Thyroid gland (tissue), 4 donors: ENCODE results near the gene LMBRD1. TPM values are rescaled to one million over a fixed set of nuclear protein-coding genes. Genes with fewer than 3 reads are reported as not detected.

Experiments used
- DNase-seq, 2 donors: peaks; one replicate each; pipeline ENCODE4 v3.0.0-alpha.2; 2019
- H3K27ac ChIP-seq, 3 donors: fragments of 200-600 bp; sonication (generic); 1 replicate in 2 of 3; 2 replicates in 1 of 3; pipeline ENCODE4 v1.5.1; 2016 to 2019; ENCODE audit warnings: mild to moderate bottlenecking in 1 of 3, moderate library complexity in 1 of 3
- H3K27me3 ChIP-seq: fragments of 200-600 bp; sonication (generic); one replicate; pipeline ENCODE4 v1.5.1; 2019
- H3K36me3 ChIP-seq, 2 donors: fragments of 200-600 bp; sonication (generic); one replicate each; pipeline ENCODE4 v1.5.1; 2016 to 2019
- H3K4me1 ChIP-seq, 2 donors: fragments of 200-600 bp; sonication (generic); one replicate each; pipeline ENCODE4 v1.5.1; 2017 to 2019
- H3K4me3 ChIP-seq, 3 donors: fragments of 200-600 bp; sonication (generic); replicated peaks in 1 of 3; 1 replicate in 2 of 3; 2 replicates in 1 of 3; pipeline ENCODE4 v1.5.1; 2016; ENCODE audit warnings: mild to moderate bottlenecking in 1 of 3
- H3K9me3 ChIP-seq: fragments of 200-600 bp; sonication (generic); one replicate; pipeline ENCODE4 v1.5.1; 2017
- POLR2A ChIP-seq, 2 donors: fragments of 450-650 bp; IDR thresholded peaks; one replicate each; pipeline ENCODE4 v1.6.1; 2017; ENCODE audit warnings: antibody characterized with exemption in 2 of 2, mild to moderate bottlenecking in 2 of 2, moderate library complexity in 1 of 2
- WGBS, 2 donors: methylation state at CpG; one replicate each; pipeline ENCODE4 v1.1.5; 2017; 5-methylcytosine and 5-hydroxymethylcytosine counted together
- intact Hi-C: fragments of 100-400 bp; cut with DNase I; formaldehyde crosslinking; loops from one replicate; pipeline ENCODE4 v1.15.1; 2023
- total RNA-seq, 4 donors: library from RNA; depleted of rRNA; stranded (reverse); fragments of >200 nt; gene quantifications; one replicate each; pipeline ENCODE4 v1.2.3, GENCODE V29; 2016
- TF ChIP-seq, protein P1 (sequence below), 6 experiments: fragments of 200-600 bp in 3 of 6; fragments of 450-650 bp in 3 of 6; sonication (generic) in 3 of 6; IDR thresholded peaks; one replicate each; pipeline ENCODE4 v1.5.1; 2016 to 2019; ENCODE audit warnings: antibody characterized with exemption in 6 of 6, mild to moderate bottlenecking in 2 of 6, inconsistent platforms in 1 of 6, moderate library complexity in 1 of 6

The LMBRD1 gene
- 100 to 1,000 TPM; 113 to 140 (median 124) TPM for total RNA-seq

DNA sequence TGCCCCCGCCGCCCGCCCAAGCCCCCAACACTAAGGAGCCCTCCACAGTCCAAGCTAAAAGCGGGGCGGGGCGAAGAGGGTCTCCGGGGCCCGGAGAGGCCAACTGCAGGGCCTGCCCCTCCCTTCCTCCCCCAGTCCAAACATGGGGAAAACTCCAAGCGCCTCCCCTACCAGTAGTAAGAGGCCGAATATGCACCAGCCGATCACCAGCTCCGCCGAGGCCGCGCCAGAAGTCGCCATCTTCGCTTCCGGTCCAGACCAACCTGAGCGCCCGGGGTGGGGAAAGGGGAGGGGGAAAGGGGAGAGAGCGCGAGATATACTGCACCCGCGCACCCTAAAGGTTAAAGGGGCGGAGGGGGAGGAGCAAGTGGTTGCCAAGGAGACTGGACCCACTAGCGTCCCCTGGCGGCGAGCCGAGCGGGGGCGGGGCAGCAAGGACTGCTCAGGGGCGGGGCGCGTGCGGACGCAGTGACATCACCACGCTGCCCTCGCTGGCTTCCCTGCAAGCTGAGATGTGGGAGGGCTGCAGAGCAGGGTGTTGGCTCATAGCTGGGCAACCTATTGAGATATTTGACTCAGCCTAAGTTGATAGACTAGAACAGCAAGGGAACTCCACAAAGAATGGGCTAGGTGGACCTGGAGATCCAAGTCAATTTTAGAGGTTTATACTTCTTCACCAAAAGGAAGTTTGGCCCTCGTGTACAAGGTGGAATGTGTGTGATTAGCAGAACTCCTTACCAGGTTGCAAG, at the start of gene LMBRD1:
TSS of gene LMBRD1 (minus strand) at position 369 of the 749 bp plus-strand sequence. CDS start at position 240, 129 bp downstream.
- H3K4me1 ChIP-seq: peaks cover 3 to 12% of the 10 kb centered on the region in 2 donors
- peak; percentile 98 for DNase-seq
- H3K36me3 ChIP-seq: no peaks in the 10 kb centered on the region
- peak within 1 kb of the TSS; percentile 59 to 99 (median 69) for H3K4me3 ChIP-seq
- H3K27me3 ChIP-seq: no peaks in the 10 kb centered on the region
- no peaks in the 10 kb centered on the region for H3K9me3 ChIP-seq
- H3K27ac ChIP-seq: peak within 1 kb of the TSS; percentile 94 to 98 (median 96)
- peak in 1 of 2 donors; percentile 56 for TF ChIP-seq POLR2A (IDR thresholded peaks at IDR 0.05)
- TF ChIP-seq, protein P1, sequence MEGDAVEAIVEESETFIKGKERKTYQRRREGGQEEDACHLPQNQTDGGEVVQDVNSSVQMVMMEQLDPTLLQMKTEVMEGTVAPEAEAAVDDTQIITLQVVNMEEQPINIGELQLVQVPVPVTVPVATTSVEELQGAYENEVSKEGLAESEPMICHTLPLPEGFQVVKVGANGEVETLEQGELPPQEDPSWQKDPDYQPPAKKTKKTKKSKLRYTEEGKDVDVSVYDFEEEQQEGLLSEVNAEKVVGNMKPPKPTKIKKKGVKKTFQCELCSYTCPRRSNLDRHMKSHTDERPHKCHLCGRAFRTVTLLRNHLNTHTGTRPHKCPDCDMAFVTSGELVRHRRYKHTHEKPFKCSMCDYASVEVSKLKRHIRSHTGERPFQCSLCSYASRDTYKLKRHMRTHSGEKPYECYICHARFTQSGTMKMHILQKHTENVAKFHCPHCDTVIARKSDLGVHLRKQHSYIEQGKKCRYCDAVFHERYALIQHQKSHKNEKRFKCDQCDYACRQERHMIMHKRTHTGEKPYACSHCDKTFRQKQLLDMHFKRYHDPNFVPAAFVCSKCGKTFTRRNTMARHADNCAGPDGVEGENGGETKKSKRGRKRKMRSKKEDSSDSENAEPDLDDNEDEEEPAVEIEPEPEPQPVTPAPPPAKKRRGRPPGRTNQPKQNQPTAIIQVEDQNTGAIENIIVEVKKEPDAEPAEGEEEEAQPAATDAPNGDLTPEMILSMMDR (IDR thresholded peaks at IDR 0.05): peak in 4 of 6 experiments; percentile 65 to 83 (median 74)
- intact Hi-C loops: no loop called here
- WGBS, 2 donors: 2 to 3% methylated on average over 18 of the region's 39 CpGs

DNA sequence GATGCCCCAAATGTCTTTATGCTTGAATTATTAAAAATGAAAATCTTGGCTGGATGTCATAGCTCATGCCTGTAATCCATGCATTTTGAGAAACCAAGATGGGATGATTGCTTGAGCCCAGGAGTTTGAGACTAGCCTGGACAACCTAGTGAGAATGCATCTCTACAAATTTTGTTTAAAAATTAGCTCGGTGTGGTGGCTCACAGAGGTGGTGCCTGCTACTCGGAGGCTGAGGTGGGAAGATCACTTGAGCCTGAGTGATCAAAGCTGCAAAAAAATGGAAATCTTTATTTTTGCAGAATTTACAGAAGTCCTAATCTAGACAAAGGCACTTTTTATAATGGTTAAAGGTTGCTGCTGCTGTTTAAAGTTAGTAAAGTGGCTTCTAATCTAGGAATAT, 49.5 kb upstream of the LMBRD1 start:
- Histone ChIP-seq H3K4me1 (no peaks in the 10 kb centered on the region), H3K36me3 (no peaks in the 10 kb centered on the region), H3K27me3 (no peaks in the 10 kb centered on the region), H3K27ac (no peak overlapping the region), H3K9me3 (no peaks in the 10 kb centered on the region), H3K4me3 (no peak overlapping the region)
- 85 to 87% methylated on average over 2 of the region's 2 CpGs for WGBS, 2 donors
- no peak for DNase-seq
- intact Hi-C loops: no loop called here
- TF ChIP-seq, protein P1 (IDR thresholded peaks at IDR 0.05): no peak
- no peak for TF ChIP-seq POLR2A (IDR thresholded peaks at IDR 0.05)

DNA sequence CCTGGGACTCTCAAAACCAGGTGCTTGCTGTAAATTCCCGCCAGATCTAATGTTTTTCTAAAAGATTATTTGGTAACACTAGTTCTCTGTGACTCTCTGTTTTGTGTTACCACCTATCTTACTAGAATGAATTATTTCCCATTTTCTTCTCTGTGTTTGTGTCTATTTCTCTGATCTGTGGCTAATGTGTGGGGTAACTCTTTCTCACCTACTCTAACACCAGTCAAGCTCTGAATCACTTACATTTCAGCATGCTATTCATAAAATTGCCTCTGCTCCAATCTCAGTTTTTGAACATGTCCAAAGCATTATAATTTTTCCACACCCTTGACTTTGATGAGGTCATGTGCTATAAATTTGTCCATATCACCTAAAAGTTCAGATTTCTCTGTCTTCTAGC, 46.4 kb upstream of the LMBRD1 start:
- H3K36me3 ChIP-seq: no peaks in the 10 kb centered on the region
- no peak for DNase-seq
- no peak overlapping the region for H3K27ac ChIP-seq
- H3K4me1 ChIP-seq: no peaks in the 10 kb centered on the region
- no peaks in the 10 kb centered on the region for H3K9me3 ChIP-seq
- TF ChIP-seq POLR2A (IDR thresholded peaks at IDR 0.05): no peak
- TF ChIP-seq, protein P1 (IDR thresholded peaks at IDR 0.05): no peak
- H3K27me3 ChIP-seq: no peaks in the 10 kb centered on the region
- 92 to 93% methylated on average over 1 of the region's 1 CpG for WGBS, 2 donors
- H3K4me3 ChIP-seq: no peak overlapping the region
- intact Hi-C loops: no loop called here

DNA sequence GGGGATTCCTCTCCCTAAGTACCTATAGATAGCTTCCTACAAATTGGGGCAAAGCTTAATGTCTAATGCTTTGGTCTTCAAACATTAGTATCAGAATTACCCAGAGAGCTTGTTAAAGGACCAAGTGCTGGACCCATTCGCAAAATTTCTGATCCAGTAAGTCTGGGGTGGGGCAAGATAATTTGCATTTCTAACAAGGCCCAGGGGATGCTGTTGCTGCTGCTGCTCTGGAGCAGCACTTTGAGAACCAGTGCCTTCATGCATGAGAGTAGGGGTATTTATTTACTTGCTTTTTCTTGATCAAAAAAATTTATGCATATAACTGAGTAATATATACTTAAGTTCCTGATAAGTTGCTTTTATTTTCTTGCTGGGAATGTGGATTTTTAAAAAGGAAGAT, 45.1 kb upstream of the LMBRD1 start:
- Histone ChIP-seq H3K9me3 (no peaks in the 10 kb centered on the region), H3K27me3 (no peaks in the 10 kb centered on the region), H3K4me1 (no peaks in the 10 kb centered on the region), H3K36me3 (no peaks in the 10 kb centered on the region), H3K27ac (no peak overlapping the region), H3K4me3 (no peak overlapping the region)
- intact Hi-C loops: no loop called here
- no peak for DNase-seq
- 73 to 76% methylated on average over 1 of the region's 1 CpG for WGBS, 2 donors
- TF ChIP-seq POLR2A (IDR thresholded peaks at IDR 0.05): no peak
- TF ChIP-seq, protein P1 (IDR thresholded peaks at IDR 0.05): no peak

DNA sequence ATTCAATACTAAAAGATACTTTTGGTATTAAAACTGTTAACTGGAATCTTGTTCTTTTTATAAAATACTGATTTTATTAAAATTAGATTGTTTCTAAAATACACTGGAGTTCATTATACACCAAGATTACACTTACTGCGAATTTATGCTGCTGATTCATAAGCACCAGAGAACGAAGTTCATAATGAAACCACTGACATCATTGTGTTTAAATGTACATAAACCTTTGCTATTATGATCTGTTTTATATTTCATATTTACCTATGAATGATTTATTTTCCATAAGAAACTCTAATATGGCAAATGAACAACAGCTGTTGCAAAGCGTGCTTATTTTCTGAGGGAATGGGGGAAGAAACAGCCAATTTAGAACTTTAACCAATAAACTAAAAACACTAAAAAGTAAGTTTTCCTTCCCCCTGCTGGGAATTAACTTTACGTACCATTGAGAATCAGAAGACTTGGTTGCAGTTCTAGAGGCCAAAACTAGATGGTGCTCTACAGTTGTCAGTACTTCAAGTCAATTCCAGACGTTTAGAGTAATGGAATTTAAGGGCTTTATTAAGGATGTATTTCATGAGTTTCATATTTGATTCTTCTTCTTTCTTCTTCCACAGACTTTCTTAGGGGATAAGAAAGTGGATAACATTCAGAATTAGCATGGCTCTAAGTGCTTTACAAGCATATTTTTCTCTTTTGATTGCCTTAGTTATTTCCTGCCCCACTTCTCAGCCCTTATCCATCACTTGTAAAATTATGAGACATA, 38.8 kb upstream of the LMBRD1 start:
- H3K9me3 ChIP-seq: no peaks in the 10 kb centered on the region
- no peaks in the 10 kb centered on the region for H3K4me1 ChIP-seq
- no peak for DNase-seq
- no peak overlapping the region for H3K27ac ChIP-seq
- intact Hi-C loops: loop anchor here (5.0 kb wide), 1 partner anchor 272 kb away; no protein-coding TSS in a partner anchor
- TF ChIP-seq POLR2A (IDR thresholded peaks at IDR 0.05): no peak
- TF ChIP-seq, protein P1 (IDR thresholded peaks at IDR 0.05): peak; percentile 35 to 79 (median 56)
- H3K4me3 ChIP-seq: no peak overlapping the region
- 10 to 15% methylated on average over 5 of the region's 5 CpGs for WGBS, 2 donors
- no peaks in the 10 kb centered on the region for H3K27me3 ChIP-seq
- H3K36me3 ChIP-seq: no peaks in the 10 kb centered on the region
